ENCODE data around the gene LCE1E. TPM values are rescaled to one million over a fixed set of nuclear protein-coding genes. Genes with fewer than 3 reads are reported as not detected.

The LCE1E gene
- total and polyA plus RNA-seq, 2 donors from 2014 or later: not detected

- intact Hi-C loops (cut with DNase I): no loop called here
- no peaks in the 10 kb centered on the region for H3K36me3 ChIP-seq (ENCODE audit: control insufficient read depth in 2 of 3, insufficient read depth in 3 of 3, low read length in 3 of 3)
- no peaks in the 10 kb centered on the region for H3K4me1 ChIP-seq (ENCODE audit: control insufficient read depth in 2 of 3, insufficient read depth in 2 of 3, low read depth in 1 of 3, low read length in 3 of 3)
- DNase-seq (no peak), FAIRE-seq (no peak)
- H3K4me3 ChIP-seq (ENCODE audit: low read length in 3 of 3): no peak within 1 kb of the TSS
- no peak within 1 kb of the TSS for H3K9ac ChIP-seq (ENCODE audit: low read length in 3 of 3)
- H3K9me3 ChIP-seq (ENCODE audit: control insufficient read depth in 2 of 3, insufficient read depth in 1 of 3, low read length in 3 of 3): no peaks in the 10 kb centered on the region
- H3K27ac ChIP-seq (ENCODE audit: low read depth in 2 of 2, low read length in 2 of 2): no peak within 1 kb of the TSS
- no peaks in the 10 kb centered on the region for H3K27me3 ChIP-seq (ENCODE audit: control insufficient read depth, insufficient read depth, low read length)
- TF ChIP-seq, protein P1, sequence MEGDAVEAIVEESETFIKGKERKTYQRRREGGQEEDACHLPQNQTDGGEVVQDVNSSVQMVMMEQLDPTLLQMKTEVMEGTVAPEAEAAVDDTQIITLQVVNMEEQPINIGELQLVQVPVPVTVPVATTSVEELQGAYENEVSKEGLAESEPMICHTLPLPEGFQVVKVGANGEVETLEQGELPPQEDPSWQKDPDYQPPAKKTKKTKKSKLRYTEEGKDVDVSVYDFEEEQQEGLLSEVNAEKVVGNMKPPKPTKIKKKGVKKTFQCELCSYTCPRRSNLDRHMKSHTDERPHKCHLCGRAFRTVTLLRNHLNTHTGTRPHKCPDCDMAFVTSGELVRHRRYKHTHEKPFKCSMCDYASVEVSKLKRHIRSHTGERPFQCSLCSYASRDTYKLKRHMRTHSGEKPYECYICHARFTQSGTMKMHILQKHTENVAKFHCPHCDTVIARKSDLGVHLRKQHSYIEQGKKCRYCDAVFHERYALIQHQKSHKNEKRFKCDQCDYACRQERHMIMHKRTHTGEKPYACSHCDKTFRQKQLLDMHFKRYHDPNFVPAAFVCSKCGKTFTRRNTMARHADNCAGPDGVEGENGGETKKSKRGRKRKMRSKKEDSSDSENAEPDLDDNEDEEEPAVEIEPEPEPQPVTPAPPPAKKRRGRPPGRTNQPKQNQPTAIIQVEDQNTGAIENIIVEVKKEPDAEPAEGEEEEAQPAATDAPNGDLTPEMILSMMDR (IDR thresholded peaks at IDR 0.05; ENCODE audit: borderline replicate concordance, extremely low read depth, insufficient read depth): no peak
Observed at GRCh38 chr1:152827173-152827572, 41.1 kb downstream of the LCE1E start, which contains the start of gene LCE1A. LCE1A (plus strand) TSS chr1:152827473; CDS start chr1:152827473, 0 bp downstream.

GRCh38 chr1:152836870-152837269 is 50.8 kb downstream of the LCE1E start:
- no peak for DNase-seq
- no peak for FAIRE-seq
- no peak overlapping the region for H3K4me3 ChIP-seq (ENCODE audit: low read length in 3 of 3)
- no peak overlapping the region for H3K27ac ChIP-seq (ENCODE audit: low read depth in 2 of 2, low read length in 2 of 2)
- no peaks in the 10 kb centered on the region for H3K36me3 ChIP-seq (ENCODE audit: control insufficient read depth in 2 of 3, insufficient read depth in 3 of 3, low read length in 3 of 3)
- H3K9me3 ChIP-seq (ENCODE audit: control insufficient read depth in 2 of 3, insufficient read depth in 1 of 3, low read length in 3 of 3): no peaks in the 10 kb centered on the region
- no peak overlapping the region for H3K9ac ChIP-seq (ENCODE audit: low read length in 3 of 3)
- H3K4me1 ChIP-seq (ENCODE audit: control insufficient read depth in 2 of 3, insufficient read depth in 2 of 3, low read depth in 1 of 3, low read length in 3 of 3): no peaks in the 10 kb centered on the region
- intact Hi-C loops (cut with DNase I): no loop called here
- H3K27me3 ChIP-seq (ENCODE audit: control insufficient read depth, insufficient read depth, low read length): no peaks in the 10 kb centered on the region
- TF ChIP-seq, protein P1 (IDR thresholded peaks at IDR 0.05; ENCODE audit: borderline replicate concordance, extremely low read depth, insufficient read depth): no peak

Other genes starting within 250 kb of the LCE1E start
- gene LCE3E, start 219.5 kb upstream of the LCE1E start, total RNA-seq: not detected
- gene LCE3E, start 219.5 kb upstream of the LCE1E start, polyA plus RNA-seq (ENCODE audit: insufficient read depth, low read depth, low replicate concordance): not detected
- gene LCE3D, start 205.7 kb upstream of the LCE1E start, total RNA-seq: not detected
- gene LCE3D, start 205.7 kb upstream of the LCE1E start, polyA plus RNA-seq (ENCODE audit: insufficient read depth, low read depth, low replicate concordance): not detected
- not detected for gene LCE3C, start 186.0 kb upstream of the LCE1E start, total RNA-seq
- gene LCE3C, start 186.0 kb upstream of the LCE1E start, polyA plus RNA-seq (ENCODE audit: insufficient read depth, low read depth, low replicate concordance): not detected
- gene LCE3B, start 172.4 kb upstream of the LCE1E start, total RNA-seq: not detected
- gene LCE3B, start 172.4 kb upstream of the LCE1E start, polyA plus RNA-seq (ENCODE audit: insufficient read depth, low read depth, low replicate concordance): not detected
- not detected for gene LCE3A, start 163.2 kb upstream of the LCE1E start, total RNA-seq
- gene LCE3A, start 163.2 kb upstream of the LCE1E start, polyA plus RNA-seq (ENCODE audit: insufficient read depth, low read depth, low replicate concordance): not detected
- not detected for gene LCE2D, start 122.9 kb upstream of the LCE1E start, total RNA-seq
- gene LCE2D, start 122.9 kb upstream of the LCE1E start, polyA plus RNA-seq (ENCODE audit: insufficient read depth, low read depth, low replicate concordance): not detected
- gene LCE2C, start 111.0 kb upstream of the LCE1E start, total RNA-seq: not detected
- not detected for gene LCE2C, start 111.0 kb upstream of the LCE1E start, polyA plus RNA-seq (ENCODE audit: insufficient read depth, low read depth, low replicate concordance)
- not detected for gene LCE2B, start 100.1 kb upstream of the LCE1E start, total RNA-seq
- not detected for gene LCE2B, start 100.1 kb upstream of the LCE1E start, polyA plus RNA-seq (ENCODE audit: insufficient read depth, low read depth, low replicate concordance)
- not detected for gene LCE2A, start 87.9 kb upstream of the LCE1E start, total RNA-seq
- gene LCE2A, start 87.9 kb upstream of the LCE1E start, polyA plus RNA-seq (ENCODE audit: insufficient read depth, low read depth, low replicate concordance): not detected
- gene LCE4A, start 78.1 kb upstream of the LCE1E start, total RNA-seq: not detected
- gene LCE4A, start 78.1 kb upstream of the LCE1E start, polyA plus RNA-seq (ENCODE audit: insufficient read depth, low read depth, low replicate concordance): not detected
- not detected for gene KPRP, start 28.2 kb upstream of the LCE1E start, total RNA-seq
- gene KPRP, start 28.2 kb upstream of the LCE1E start, polyA plus RNA-seq (ENCODE audit: insufficient read depth, low read depth, low replicate concordance): not detected
- not detected for gene LCE1F, start 11.1 kb upstream of the LCE1E start, total RNA-seq
- gene LCE1F, start 11.1 kb upstream of the LCE1E start, polyA plus RNA-seq (ENCODE audit: insufficient read depth, low read depth, low replicate concordance): not detected
- not detected for gene LCE1D, start 10.5 kb downstream of the LCE1E start, total RNA-seq
- gene LCE1D, start 10.5 kb downstream of the LCE1E start, polyA plus RNA-seq (ENCODE audit: insufficient read depth, low read depth, low replicate concordance): not detected
- not detected for gene LCE1C, start 20.4 kb downstream of the LCE1E start, total RNA-seq
- gene LCE1C, start 20.4 kb downstream of the LCE1E start, polyA plus RNA-seq (ENCODE audit: insufficient read depth, low read depth, low replicate concordance): not detected
- not detected for gene LCE1B, start 25.7 kb downstream of the LCE1E start, total RNA-seq
- not detected for gene LCE1B, start 25.7 kb downstream of the LCE1E start, polyA plus RNA-seq (ENCODE audit: insufficient read depth, low read depth, low replicate concordance)
- gene LCE1A, start 41.2 kb downstream of the LCE1E start, total RNA-seq: not detected
- gene LCE1A, start 41.2 kb downstream of the LCE1E start, polyA plus RNA-seq (ENCODE audit: insufficient read depth, low read depth, low replicate concordance): not detected
- not detected for gene LCE6A, start 56.6 kb downstream of the LCE1E start, total RNA-seq
- gene LCE6A, start 56.6 kb downstream of the LCE1E start, polyA plus RNA-seq (ENCODE audit: insufficient read depth, low read depth, low replicate concordance): not detected
- gene LCE7A, start 73.7 kb downstream of the LCE1E start, total RNA-seq: not detected
- gene LCE7A, start 73.7 kb downstream of the LCE1E start, polyA plus RNA-seq (ENCODE audit: insufficient read depth, low read depth, low replicate concordance): not detected
- gene SMCP, start 92.1 kb downstream of the LCE1E start, total RNA-seq: not detected
- gene SMCP, start 92.1 kb downstream of the LCE1E start, polyA plus RNA-seq (ENCODE audit: insufficient read depth, low read depth, low replicate concordance): not detected
- not detected for gene IVL, start 122.3 kb downstream of the LCE1E start, total RNA-seq
- gene IVL, start 122.3 kb downstream of the LCE1E start, polyA plus RNA-seq (ENCODE audit: insufficient read depth, low read depth, low replicate concordance): not detected
- gene SPRR5, start 160.9 kb downstream of the LCE1E start, total RNA-seq: not detected
- not detected for gene SPRR5, start 160.9 kb downstream of the LCE1E start, polyA plus RNA-seq (ENCODE audit: insufficient read depth, low read depth, low replicate concordance)
- not detected for gene SPRR4, start 184.4 kb downstream of the LCE1E start, total RNA-seq
- gene SPRR4, start 184.4 kb downstream of the LCE1E start, polyA plus RNA-seq (ENCODE audit: insufficient read depth, low read depth, low replicate concordance): not detected
- not detected for gene SPRR1A, start 197.8 kb downstream of the LCE1E start, total RNA-seq
- not detected for gene SPRR1A, start 197.8 kb downstream of the LCE1E start, polyA plus RNA-seq (ENCODE audit: insufficient read depth, low read depth, low replicate concordance)
- not detected for gene SPRR3, start 215.5 kb downstream of the LCE1E start, total RNA-seq
- not detected for gene SPRR3, start 215.5 kb downstream of the LCE1E start, polyA plus RNA-seq (ENCODE audit: insufficient read depth, low read depth, low replicate concordance)
- not detected for gene SPRR1B, start 244.9 kb downstream of the LCE1E start, total RNA-seq
- not detected for gene SPRR1B, start 244.9 kb downstream of the LCE1E start, polyA plus RNA-seq (ENCODE audit: insufficient read depth, low read depth, low replicate concordance)

All from kidney (tissue), 14 donors.